OCI-LY3 (cell line): Measurements from ENCODE around the gene ARF4.
A peak's percentile ranks its signal among the peaks of the same experiment; 100 is the strongest.

Experiments
- H2AFZ ChIP-seq: fragments of 200-600, 300-600 bp; shearing (Covaris generic); 2 replicates; pipeline ENCODE4 v1.6.0; 2014; ENCODE audit warnings: antibody characterized with exemption, low read depth, low read length
- H3K27ac ChIP-seq: fragments of 200-600, 300-600 bp; sonication (generic); 2 replicates; pipeline ENCODE4 v1.5.1; 2014; ENCODE audit warnings: mild to moderate bottlenecking, low read length, moderate library complexity, mixed read lengths
- H3K27me3 ChIP-seq: fragments of 200-600, 300-600 bp; sonication (generic); 2 replicates; pipeline ENCODE4 v1.6.1; 2014; ENCODE audit warnings: low read depth, low read length, mixed read lengths
- H3K36me3 ChIP-seq: fragments of 200-600, 300-600 bp; sonication (generic); replicated peaks from 2 replicates; pipeline ENCODE3; 2014; ENCODE audit warnings: low read depth, low read length, mixed read lengths
- H3K4me1 ChIP-seq: fragments of 300-600, 200-600 bp; sonication (generic); 2 replicates; pipeline ENCODE4 v1.6.1; 2014; ENCODE audit warnings: low read length, mixed read lengths
- H3K4me2 ChIP-seq: fragments of 200-600, 300-600 bp; sonication (generic); 2 replicates; pipeline ENCODE4 v1.6.1; 2014; ENCODE audit warnings: low read length, mixed read lengths
- H3K4me3 ChIP-seq: fragments of 300-600, 200-600 bp; sonication (generic); 2 replicates; pipeline ENCODE4 v1.5.1; 2014; ENCODE audit warnings: antibody characterized with exemption, mild to moderate bottlenecking, low read length, moderate library complexity
- H3K79me2 ChIP-seq: fragments of 300-600, 200-600 bp; shearing (Covaris generic); 2 replicates; pipeline ENCODE4 v1.6.1; 2014; ENCODE audit warnings: mild to moderate bottlenecking, low read length, mixed read lengths
- H3K9ac ChIP-seq: fragments of 300-600, 200-600 bp; shearing (Covaris generic); 2 replicates; pipeline ENCODE4 v1.6.0; 2014; ENCODE audit warnings: mild to moderate bottlenecking, low read length, moderate library complexity
- H3K9me3 ChIP-seq: fragments of 200-600, 300-600 bp; shearing (Covaris generic); 2 replicates; pipeline ENCODE4 v1.6.1; 2014; ENCODE audit warnings: low read length, mixed read lengths; ENCODE audit not compliant: insufficient read depth
- H4K20me1 ChIP-seq: fragments of 200-600, 300-600 bp; sonication (generic); 2 replicates; pipeline ENCODE4 v1.6.1; 2016; ENCODE audit warnings: low read length, mixed read lengths; ENCODE audit not compliant: insufficient read depth
- CTCF ChIP-seq: fragments of 200-600, 300-600 bp; sonication (generic); IDR thresholded peaks from 2 replicates; pipeline ENCODE4 v1.5.1; 2014; ENCODE audit warnings: antibody characterized with exemption, low read length, low read depth
- EZH2phosphoT487 ChIP-seq: fragments of 200-600 bp; shearing (Covaris generic); IDR thresholded peaks from 2 replicates; pipeline ENCODE4 v1.6.1; 2018; ENCODE audit warnings: antibody characterized with exemption, mixed run types, low read depth

The ARF4 gene

GRCh38 chr3:57545636-57546268 lies 51.4 kb downstream of the ARF4 start:
- TF ChIP-seq CTCF (no peak), EZH2phosphoT487 (no peak)
- Histone ChIP-seq H3K4me1 (peaks cover 7% of the 10 kb centered on the region), H2AFZ (no peak overlapping the region), H3K36me3 (no peaks in the 10 kb centered on the region), H3K27ac (no peak overlapping the region), H3K4me3 (no peak overlapping the region), H3K79me2 (no peaks in the 10 kb centered on the region), H4K20me1 (no peaks in the 10 kb centered on the region), H3K27me3 (no peaks in the 10 kb centered on the region), H3K9me3 (no peaks in the 10 kb centered on the region), H3K4me2 (no peak overlapping the region), H3K9ac (no peak overlapping the region)

GRCh38 chr3:57544181-57545125 lies 52.7 kb downstream of the ARF4 start, which contains the start of gene DNAH12:
Gene DNAH12 (minus strand): TSS chr3:57544344. CDS start chr3:57542870, 1,474 bp downstream.
- no peak within 1 kb of the TSS for H2AFZ ChIP-seq
- no peak within 1 kb of the TSS for H3K4me3 ChIP-seq
- H3K79me2 ChIP-seq = no peaks in the 10 kb centered on the region
- no peaks in the 10 kb centered on the region for H3K9me3 ChIP-seq
- TF ChIP-seq EZH2phosphoT487 (no peak), CTCF (no peak)
- H3K27ac ChIP-seq = no peak within 1 kb of the TSS
- H3K4me2 ChIP-seq = peak within 1 kb of the TSS; percentile 38
- peaks cover 7% of the 10 kb centered on the region for H3K4me1 ChIP-seq
- no peaks in the 10 kb centered on the region for H4K20me1 ChIP-seq
- H3K27me3 ChIP-seq = no peaks in the 10 kb centered on the region
- H3K9ac ChIP-seq = no peak within 1 kb of the TSS
- H3K36me3 ChIP-seq = no peaks in the 10 kb centered on the region

- no peak overlapping the region for H3K4me3 ChIP-seq
- no peak overlapping the region for H3K9ac ChIP-seq
- TF ChIP-seq CTCF (no peak), EZH2phosphoT487 (no peak)
- no peaks in the 10 kb centered on the region for H3K36me3 ChIP-seq
- H3K27ac ChIP-seq = no peak overlapping the region
- no peaks in the 10 kb centered on the region for H3K9me3 ChIP-seq
- no peaks in the 10 kb centered on the region for H3K79me2 ChIP-seq
- H2AFZ ChIP-seq = no peak overlapping the region
- no peak overlapping the region for H3K4me2 ChIP-seq
- no peaks in the 10 kb centered on the region for H4K20me1 ChIP-seq
- no peaks in the 10 kb centered on the region for H3K27me3 ChIP-seq
- H3K4me1 ChIP-seq = peaks cover 4% of the 10 kb centered on the region
These were observed 58.7 kb downstream of the ARF4 start for GRCh38 chr3:57538465-57538864.

GRCh38 chr3:57530071-57530608 lies 67.0 kb downstream of the ARF4 start:
- H3K9me3 ChIP-seq = no peaks in the 10 kb centered on the region
- H3K27ac ChIP-seq = no peak overlapping the region
- H3K4me1 ChIP-seq = no peaks in the 10 kb centered on the region
- H4K20me1 ChIP-seq = no peaks in the 10 kb centered on the region
- no peaks in the 10 kb centered on the region for H3K79me2 ChIP-seq
- no peak overlapping the region for H3K4me2 ChIP-seq
- H2AFZ ChIP-seq = no peak overlapping the region
- no peaks in the 10 kb centered on the region for H3K27me3 ChIP-seq
- H3K36me3 ChIP-seq = no peaks in the 10 kb centered on the region
- TF ChIP-seq EZH2phosphoT487 = no peak
- no peak overlapping the region for H3K9ac ChIP-seq
- no peak overlapping the region for H3K4me3 ChIP-seq
